ENCODE data around the gene TMEM255B. TPM values are rescaled to one million over a fixed set of nuclear protein-coding genes. Genes with fewer than 3 reads are reported as not detected.
A peak's percentile ranks its signal among the peaks of the same experiment; 100 is the strongest.

Gene TMEM255B
- polyA plus RNA-seq, 3 donors, result 5.1 to 7.5 (median 5.9) TPM

- no peak overlapping the region for H3K9ac ChIP-seq (ENCODE audit: insufficient read depth, low read length, poor library complexity, severe bottlenecking)
- no peaks in the 10 kb centered on the region for H4K20me1 ChIP-seq (ENCODE audit: insufficient read depth, low read length)
- H3K4me2 ChIP-seq (replicated peaks; ENCODE audit: extremely low read depth, low read length, poor library complexity, severe bottlenecking), result no peak overlapping the region
- H3K27ac Mint-ChIP-seq, result peak overlapping the region in 1 of 7 donors; percentile 78
- H3K4me3 Mint-ChIP-seq, result peak overlapping the region in 1 of 2 donors; percentile 43
- H3K36me3 ChIP-seq (replicated peaks in 1 of 2; ENCODE audit: control insufficient read depth in 1 of 2, insufficient read depth in 2 of 2, low read length in 2 of 2), result no peaks in the 10 kb centered on the region
- no peak for DNase-seq
- H3K9me3 ChIP-seq (replicated peaks in 1 of 2; ENCODE audit: control insufficient read depth in 1 of 2, insufficient read depth in 1 of 2, low read length in 2 of 2), result peaks cover 13 to 40% of the 10 kb centered on the region in 2 donors
- peaks cover 11 to 17% (median 12%) of the 10 kb centered on the region in 7 donors for H3K9me3 Mint-ChIP-seq
- peaks cover 19 to 53% (median 35%) of the 10 kb centered on the region in 3 donors for H3K27me3 Mint-ChIP-seq (ENCODE audit: low read depth in 3 of 3)
- H3K4me1 Mint-ChIP-seq, result peaks cover 14% of the 10 kb centered on the region
- H3K79me2 ChIP-seq (ENCODE audit: insufficient read depth, low read length), result no peaks in the 10 kb centered on the region
- peaks cover 0 to 18% of the 10 kb centered on the region in 2 donors for H3K27me3 ChIP-seq (ENCODE audit: control insufficient read depth in 2 of 2, insufficient read depth in 2 of 2, low read length in 2 of 2)
- WGBS (ENCODE audit: insufficient coverage), result 67% methylated on average over 34 of the region's 34 CpGs
- TF ChIP-seq, protein P1, sequence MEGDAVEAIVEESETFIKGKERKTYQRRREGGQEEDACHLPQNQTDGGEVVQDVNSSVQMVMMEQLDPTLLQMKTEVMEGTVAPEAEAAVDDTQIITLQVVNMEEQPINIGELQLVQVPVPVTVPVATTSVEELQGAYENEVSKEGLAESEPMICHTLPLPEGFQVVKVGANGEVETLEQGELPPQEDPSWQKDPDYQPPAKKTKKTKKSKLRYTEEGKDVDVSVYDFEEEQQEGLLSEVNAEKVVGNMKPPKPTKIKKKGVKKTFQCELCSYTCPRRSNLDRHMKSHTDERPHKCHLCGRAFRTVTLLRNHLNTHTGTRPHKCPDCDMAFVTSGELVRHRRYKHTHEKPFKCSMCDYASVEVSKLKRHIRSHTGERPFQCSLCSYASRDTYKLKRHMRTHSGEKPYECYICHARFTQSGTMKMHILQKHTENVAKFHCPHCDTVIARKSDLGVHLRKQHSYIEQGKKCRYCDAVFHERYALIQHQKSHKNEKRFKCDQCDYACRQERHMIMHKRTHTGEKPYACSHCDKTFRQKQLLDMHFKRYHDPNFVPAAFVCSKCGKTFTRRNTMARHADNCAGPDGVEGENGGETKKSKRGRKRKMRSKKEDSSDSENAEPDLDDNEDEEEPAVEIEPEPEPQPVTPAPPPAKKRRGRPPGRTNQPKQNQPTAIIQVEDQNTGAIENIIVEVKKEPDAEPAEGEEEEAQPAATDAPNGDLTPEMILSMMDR (IDR thresholded peaks at IDR 0.05), result no peak
- H3K36me3 Mint-ChIP-seq, result no peaks in the 10 kb centered on the region
- no peak overlapping the region for H2AFZ ChIP-seq (ENCODE audit: insufficient read depth, low read depth, low read length, poor library complexity, severe bottlenecking)
- no peak overlapping the region for H3K4me3 ChIP-seq (replicated peaks in 1 of 3; ENCODE audit: low read depth in 2 of 3, low read length in 3 of 3)
- intact Hi-C loops (cut with micrococcal nuclease), result no loop called here
- no peak overlapping the region for H3K27ac ChIP-seq (ENCODE audit: low read depth in 1 of 2, low read length in 2 of 2)
- peaks cover 7 to 14% of the 10 kb centered on the region in 2 donors for H3K4me1 ChIP-seq (ENCODE audit: control insufficient read depth in 1 of 2, insufficient read depth in 2 of 2, low read length in 2 of 2)
Measured at GRCh38 chr13:113729187-113730019, 29.6 kb upstream of the TMEM255B start.

- Histone ChIP-seq H3K4me2 (replicated peaks; ENCODE audit: extremely low read depth, low read length, poor library complexity, severe bottlenecking) (no peak overlapping the region), H3K9me3 (replicated peaks in 1 of 2; ENCODE audit: control insufficient read depth in 1 of 2, insufficient read depth in 1 of 2, low read length in 2 of 2) (peaks cover 13 to 37% of the 10 kb centered on the region in 2 donors), H3K9ac (ENCODE audit: insufficient read depth, low read length, poor library complexity, severe bottlenecking) (no peak overlapping the region), H3K79me2 (ENCODE audit: insufficient read depth, low read length) (no peaks in the 10 kb centered on the region), H4K20me1 (ENCODE audit: insufficient read depth, low read length) (no peaks in the 10 kb centered on the region), H3K36me3 (replicated peaks in 1 of 2; ENCODE audit: control insufficient read depth in 1 of 2, insufficient read depth in 2 of 2, low read length in 2 of 2) (no peaks in the 10 kb centered on the region), H3K4me1 (ENCODE audit: control insufficient read depth in 1 of 2, insufficient read depth in 2 of 2, low read length in 2 of 2) (peaks cover 0 to 8% of the 10 kb centered on the region in 2 donors), H3K4me3 (replicated peaks in 1 of 3; ENCODE audit: low read depth in 2 of 3, low read length in 3 of 3) (no peak overlapping the region), H3K27me3 (ENCODE audit: control insufficient read depth in 2 of 2, insufficient read depth in 2 of 2, low read length in 2 of 2) (peaks cover 0 to 18% of the 10 kb centered on the region in 2 donors), H3K27ac (ENCODE audit: low read depth in 1 of 2, low read length in 2 of 2) (no peak overlapping the region), H2AFZ (ENCODE audit: insufficient read depth, low read depth, low read length, poor library complexity, severe bottlenecking) (no peak overlapping the region)
- no peak for DNase-seq
- Mint-ChIP-seq H3K27ac (no peak overlapping the region), H3K9me3 (peaks cover 11 to 16% (median 12%) of the 10 kb centered on the region in 7 donors), H3K4me1 (peaks cover 9% of the 10 kb centered on the region), H3K4me3 (peak overlapping the region in 1 of 2 donors; percentile 44), H3K27me3 (ENCODE audit: low read depth in 3 of 3) (peaks cover 19 to 58% (median 39%) of the 10 kb centered on the region in 3 donors), H3K36me3 (no peaks in the 10 kb centered on the region)
- TF ChIP-seq, protein P1 (IDR thresholded peaks at IDR 0.05), result no peak
- WGBS (ENCODE audit: insufficient coverage), result 46% methylated on average over 18 of the region's 21 CpGs
- intact Hi-C loops (cut with micrococcal nuclease), result no loop called here
Measured at GRCh38 chr13:113730258-113730691, 28.8 kb upstream of the TMEM255B start.

All from CD14-positive monocyte (primary cell).